ENCODE data around the gene SFSWAP. TPM values are rescaled to one million over a fixed set of nuclear protein-coding genes. Genes with fewer than 3 reads are reported as not detected.

The SFSWAP gene
- total RNA-seq, 3 donors from 2014 or later, result 34.5 to 52.7 (median 50.7) TPM

GRCh38 chr12:131687346-131688125 is 23.4 kb upstream of the SFSWAP start:
- H3K4me3 ChIP-seq, result no peak overlapping the region
- DNase-seq, result no peak
- no peaks in the 10 kb centered on the region for H3K4me1 ChIP-seq (ENCODE audit: low read depth)
- TF ChIP-seq, protein P1, sequence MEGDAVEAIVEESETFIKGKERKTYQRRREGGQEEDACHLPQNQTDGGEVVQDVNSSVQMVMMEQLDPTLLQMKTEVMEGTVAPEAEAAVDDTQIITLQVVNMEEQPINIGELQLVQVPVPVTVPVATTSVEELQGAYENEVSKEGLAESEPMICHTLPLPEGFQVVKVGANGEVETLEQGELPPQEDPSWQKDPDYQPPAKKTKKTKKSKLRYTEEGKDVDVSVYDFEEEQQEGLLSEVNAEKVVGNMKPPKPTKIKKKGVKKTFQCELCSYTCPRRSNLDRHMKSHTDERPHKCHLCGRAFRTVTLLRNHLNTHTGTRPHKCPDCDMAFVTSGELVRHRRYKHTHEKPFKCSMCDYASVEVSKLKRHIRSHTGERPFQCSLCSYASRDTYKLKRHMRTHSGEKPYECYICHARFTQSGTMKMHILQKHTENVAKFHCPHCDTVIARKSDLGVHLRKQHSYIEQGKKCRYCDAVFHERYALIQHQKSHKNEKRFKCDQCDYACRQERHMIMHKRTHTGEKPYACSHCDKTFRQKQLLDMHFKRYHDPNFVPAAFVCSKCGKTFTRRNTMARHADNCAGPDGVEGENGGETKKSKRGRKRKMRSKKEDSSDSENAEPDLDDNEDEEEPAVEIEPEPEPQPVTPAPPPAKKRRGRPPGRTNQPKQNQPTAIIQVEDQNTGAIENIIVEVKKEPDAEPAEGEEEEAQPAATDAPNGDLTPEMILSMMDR (IDR thresholded peaks at IDR 0.05), result no peak
- no peaks in the 10 kb centered on the region for H3K36me3 ChIP-seq (ENCODE audit: low read depth)
- no peaks in the 10 kb centered on the region for H3K9me3 ChIP-seq
- intact Hi-C loops (cut with DNase I, micrococcal nuclease), result no loop called here
- ATAC-seq, result no peak

- Histone ChIP-seq H3K9me3 (no peaks in the 10 kb centered on the region), H3K4me3 (no peak overlapping the region), H3K4me1 (ENCODE audit: low read depth) (no peaks in the 10 kb centered on the region), H3K36me3 (ENCODE audit: low read depth) (no peaks in the 10 kb centered on the region)
- ATAC-seq (no peak), DNase-seq (no peak)
- intact Hi-C loops (cut with DNase I, micrococcal nuclease), result no loop called here
- TF ChIP-seq, protein P1 (IDR thresholded peaks at IDR 0.05), result no peak
These were observed 22.6 kb upstream of the SFSWAP start for GRCh38 chr12:131688131-131688844.

GRCh38 chr12:131688845-131689154 is 22.1 kb upstream of the SFSWAP start:
- no peak for DNase-seq
- intact Hi-C loops (cut with DNase I, micrococcal nuclease), result no loop called here
- no peaks in the 10 kb centered on the region for H3K4me1 ChIP-seq (ENCODE audit: low read depth)
- no peaks in the 10 kb centered on the region for H3K9me3 ChIP-seq
- no peak for ATAC-seq
- H3K4me3 ChIP-seq, result no peak overlapping the region
- TF ChIP-seq, protein P1 (IDR thresholded peaks at IDR 0.05), result no peak
- no peaks in the 10 kb centered on the region for H3K36me3 ChIP-seq (ENCODE audit: low read depth)

GRCh38 chr12:131690320-131690719 is 20.6 kb upstream of the SFSWAP start:
- TF ChIP-seq, protein P1 (IDR thresholded peaks at IDR 0.05), result no peak
- DNase-seq (no peak), ATAC-seq (no peak)
- intact Hi-C loops (cut with DNase I, micrococcal nuclease), result no loop called here
- Histone ChIP-seq H3K4me3 (no peak overlapping the region), H3K4me1 (ENCODE audit: low read depth) (no peaks in the 10 kb centered on the region), H3K36me3 (ENCODE audit: low read depth) (no peaks in the 10 kb centered on the region), H3K9me3 (no peaks in the 10 kb centered on the region)

GRCh38 chr12:131692431-131692830 is 18.5 kb upstream of the SFSWAP start:
- no peaks in the 10 kb centered on the region for H3K36me3 ChIP-seq (ENCODE audit: low read depth)
- intact Hi-C loops (cut with DNase I, micrococcal nuclease), result no loop called here
- no peaks in the 10 kb centered on the region for H3K4me1 ChIP-seq (ENCODE audit: low read depth)
- DNase-seq (no peak), ATAC-seq (no peak)
- no peaks in the 10 kb centered on the region for H3K9me3 ChIP-seq
- no peak overlapping the region for H3K4me3 ChIP-seq
- TF ChIP-seq, protein P1 (IDR thresholded peaks at IDR 0.05), result no peak

Data from mucosa of descending colon (tissue), 3 donors.